HG03064 (cell line): ENCODE results near the gene CACNA1E.

Source experiments
- ATAC-seq: cut with Tn5 transposase; IDR thresholded peaks from one replicate; pipeline ENCODE4 v1.9.1; 2021; ENCODE audit warnings: low read depth; ENCODE audit not compliant: unreplicated experiment

Gene CACNA1E

DNA sequence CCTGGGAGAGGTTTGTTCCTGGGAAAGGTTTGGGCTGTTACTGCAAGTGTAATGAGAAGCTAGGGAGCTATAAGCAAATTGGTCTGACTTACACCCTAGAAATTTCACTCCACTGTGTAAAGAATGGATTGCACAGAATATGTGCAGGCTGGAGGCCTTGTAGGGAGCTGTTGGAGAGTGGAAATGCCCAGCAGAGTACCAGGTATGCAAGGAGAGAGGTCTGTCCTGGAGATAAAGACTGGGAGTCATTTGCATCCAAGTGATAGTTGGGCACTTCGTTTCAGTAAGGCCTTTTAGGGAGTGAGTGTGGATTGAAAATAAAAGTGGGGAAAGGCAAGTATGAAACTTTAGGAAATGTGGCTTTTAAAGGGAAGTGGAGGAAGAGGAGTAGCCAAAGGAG is 75.8 kb downstream of the CACNA1E start:
- no peak for ATAC-seq

- ATAC-seq: no peak
Observed at GRCh38 chr1:181562395-181562794, 79.1 kb downstream of the CACNA1E start.

GRCh38 chr1:181568736-181569135 is 85.4 kb downstream of the CACNA1E start:
- ATAC-seq: no peak

DNA sequence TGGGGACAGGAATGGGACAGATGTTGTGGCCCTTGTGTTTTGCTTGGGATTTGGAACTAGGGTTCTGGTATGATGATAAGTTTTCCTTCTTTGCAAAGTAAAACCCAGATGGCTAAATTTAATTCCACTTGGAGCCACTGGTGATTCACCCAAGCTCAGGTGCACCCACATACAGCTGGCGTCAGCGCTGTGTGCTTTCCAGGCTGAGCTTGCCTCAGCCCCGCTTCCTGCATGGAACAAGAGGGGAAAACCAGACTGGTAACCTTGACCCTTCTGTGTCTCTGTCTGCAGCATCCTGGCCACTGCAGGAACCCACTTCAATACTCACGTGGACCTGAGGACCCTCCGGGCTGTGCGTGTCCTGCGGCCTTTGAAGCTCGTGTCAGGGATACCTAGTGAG is 94.2 kb downstream of the CACNA1E start:
- no peak for ATAC-seq

DNA sequence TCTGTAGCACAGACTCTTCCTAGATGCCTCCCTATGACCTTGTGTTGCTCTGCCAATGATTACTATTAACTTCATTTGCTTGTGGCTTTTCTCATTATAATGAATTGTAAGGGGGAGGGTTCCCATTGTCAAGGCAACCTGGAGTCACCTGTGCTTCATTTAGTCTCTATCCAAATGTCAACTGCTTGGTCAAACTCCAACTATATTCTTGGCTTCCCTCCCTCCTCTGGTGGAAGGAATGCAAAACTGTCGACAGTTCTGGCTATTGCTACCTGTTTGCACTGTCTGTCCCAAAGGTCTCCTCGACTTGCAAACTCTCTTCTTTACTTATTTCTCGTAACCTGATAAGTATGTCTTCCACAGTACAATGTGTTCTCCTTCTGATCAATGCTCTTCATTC is 100.3 kb downstream of the CACNA1E start:
- no peak for ATAC-seq

DNA sequence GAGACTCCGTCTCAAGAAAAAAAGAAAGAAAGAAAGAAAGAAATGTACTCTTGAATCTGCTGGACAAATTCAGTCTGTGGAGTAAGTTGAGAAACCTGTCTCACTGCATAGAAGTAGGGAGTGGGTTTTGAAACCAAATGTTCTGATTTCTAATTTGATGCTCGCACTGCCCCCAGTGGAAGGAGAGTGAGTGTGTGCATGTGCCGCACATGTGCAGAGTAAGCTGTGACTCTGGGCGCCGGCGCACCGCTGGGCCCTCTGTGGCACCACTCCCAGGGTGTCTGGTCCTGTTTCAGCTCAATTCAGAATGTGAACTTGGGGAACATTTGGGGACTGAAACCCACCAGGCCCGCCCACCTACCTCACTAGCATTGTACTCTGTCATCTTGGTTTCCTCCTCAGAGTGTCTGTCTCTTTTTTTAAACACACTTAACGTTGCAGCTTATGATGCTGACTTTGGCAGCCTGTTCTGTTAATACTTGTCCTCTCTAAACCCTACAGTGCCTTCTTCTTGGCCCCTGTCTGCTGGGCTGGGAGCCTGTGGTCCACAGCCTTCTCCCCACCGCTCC is 104.6 kb downstream of the CACNA1E start:
- ATAC-seq: no peak

DNA sequence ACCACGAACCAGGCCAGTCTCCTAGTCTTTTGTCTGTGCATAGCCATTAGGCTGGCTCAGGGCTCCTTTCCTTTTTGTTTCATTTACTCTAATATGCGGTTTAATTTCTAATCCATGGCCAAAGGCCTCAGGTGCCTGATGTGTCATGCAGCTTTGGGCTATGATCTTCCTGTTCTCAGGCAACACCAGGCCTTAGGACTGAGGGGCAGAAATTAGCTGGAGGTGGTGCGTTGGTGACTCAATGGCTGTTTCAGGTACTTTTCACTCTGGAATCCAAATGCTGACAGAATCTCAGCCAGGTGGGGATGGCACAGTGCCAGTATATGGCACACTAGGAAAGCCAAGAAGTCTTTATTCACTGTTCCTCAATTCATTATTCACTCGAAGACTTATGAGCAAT is 105.3 kb downstream of the CACNA1E start:
- ATAC-seq: no peak

DNA sequence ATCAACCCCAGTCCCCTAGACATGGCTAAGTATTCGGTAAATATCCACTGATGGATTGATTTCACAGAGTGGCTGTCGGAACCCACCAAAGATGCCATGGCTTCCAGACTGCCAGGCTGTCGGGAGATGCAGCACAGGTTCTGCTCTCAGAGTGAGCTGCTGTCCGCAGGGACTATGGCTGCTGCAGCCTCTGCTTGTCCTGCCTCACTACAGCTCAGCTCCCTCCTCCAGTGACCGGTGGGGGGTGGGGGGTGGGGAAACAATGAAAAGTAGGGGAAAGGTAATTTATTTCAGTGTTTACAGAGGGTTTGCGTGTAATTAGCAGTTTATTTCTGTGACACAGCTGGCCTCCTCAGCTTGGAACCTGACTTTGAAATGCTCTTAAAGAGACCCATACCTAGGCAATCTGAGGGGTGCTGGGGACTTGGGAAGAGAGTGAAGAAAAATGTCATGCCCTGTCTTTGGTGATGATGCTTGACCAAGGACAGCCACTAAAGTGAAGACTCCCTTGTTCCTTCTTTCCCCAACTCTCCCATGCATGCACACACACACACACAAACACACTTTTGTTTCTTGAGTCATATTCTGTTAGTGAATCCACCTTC is 109.0 kb downstream of the CACNA1E start:
- no peak for ATAC-seq

GRCh38 chr1:181593042-181593441 is 109.7 kb downstream of the CACNA1E start:
- no peak for ATAC-seq

- no peak for ATAC-seq
Observed at GRCh38 chr1:181594553-181594952, 111.2 kb downstream of the CACNA1E start.

GRCh38 chr1:181595234-181595633 is 111.9 kb downstream of the CACNA1E start:
- no peak for ATAC-seq

- no peak for ATAC-seq
Observed at GRCh38 chr1:181601186-181601950, 118.1 kb downstream of the CACNA1E start.

DNA sequence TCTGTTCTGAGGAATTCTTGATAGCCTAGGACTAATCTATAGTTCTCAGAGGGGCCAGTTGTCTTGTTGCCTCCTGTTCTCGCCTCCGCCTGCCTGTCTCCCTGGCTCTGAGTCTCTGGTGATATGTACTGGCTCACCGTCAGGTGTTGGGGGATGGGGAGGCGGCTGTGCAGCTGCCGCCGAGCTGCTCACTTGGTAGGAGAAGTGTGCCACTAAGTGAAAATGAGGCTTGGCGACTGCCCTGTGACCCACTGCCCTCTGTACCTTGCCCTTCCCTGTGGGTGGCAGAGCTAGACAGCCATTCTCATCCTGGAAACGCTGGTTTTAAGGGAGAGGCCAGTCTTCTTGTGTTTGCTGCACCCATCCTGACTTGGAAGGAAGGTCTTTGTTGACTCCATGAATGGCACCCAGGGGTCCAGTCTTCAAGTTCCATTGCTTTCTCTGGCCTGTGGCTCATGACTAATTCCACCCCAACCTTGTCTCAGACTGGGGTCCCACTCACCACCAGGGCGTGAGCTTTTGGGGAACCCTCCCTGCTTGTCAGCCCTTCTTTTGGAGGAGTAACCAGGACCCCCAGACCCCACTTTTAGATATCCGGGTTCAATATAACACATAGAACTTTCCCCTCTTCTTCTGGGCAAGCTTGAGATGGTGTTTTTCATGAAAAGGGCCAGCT is 120.6 kb downstream of the CACNA1E start:
- ATAC-seq: no peak

DNA sequence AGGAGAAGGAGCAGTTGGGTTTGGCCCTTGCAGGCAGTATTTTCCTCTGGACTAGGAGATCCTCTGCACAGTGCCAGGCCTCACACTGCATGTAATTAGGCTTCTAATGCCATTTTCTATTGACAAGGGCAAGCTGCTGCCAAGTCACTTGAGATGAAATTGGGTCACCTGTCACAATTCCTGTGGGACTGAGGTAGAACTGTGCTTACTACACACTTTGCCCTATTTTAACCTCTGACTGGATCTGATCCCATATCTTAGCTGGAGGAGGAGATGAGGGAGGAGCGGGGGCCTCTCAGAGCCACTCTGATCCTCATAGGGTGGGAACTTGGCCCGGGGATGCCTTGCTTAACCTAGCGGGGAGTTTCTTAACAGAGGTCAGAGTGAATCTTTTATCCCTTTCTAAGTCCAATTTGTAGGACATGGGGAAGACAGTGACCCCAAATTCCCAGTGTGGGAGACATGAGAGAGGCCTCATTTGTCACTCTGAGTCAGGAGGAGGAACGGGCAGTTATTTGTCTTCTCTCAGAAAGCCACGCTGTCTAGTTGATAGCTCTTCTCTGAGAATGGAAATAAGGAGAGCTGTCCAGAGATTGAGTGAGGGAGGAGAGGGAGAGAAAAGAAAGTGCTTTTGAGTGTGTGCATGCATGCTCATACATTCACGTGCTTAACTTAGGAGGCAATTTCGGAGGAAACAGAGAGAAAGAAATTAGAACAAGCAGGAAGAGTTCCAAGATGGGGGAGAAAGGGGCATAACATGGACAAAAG is 121.3 kb downstream of the CACNA1E start:
- no peak for ATAC-seq

GRCh38 chr1:181607524-181607923 is 124.2 kb downstream of the CACNA1E start:
- ATAC-seq: no peak

DNA sequence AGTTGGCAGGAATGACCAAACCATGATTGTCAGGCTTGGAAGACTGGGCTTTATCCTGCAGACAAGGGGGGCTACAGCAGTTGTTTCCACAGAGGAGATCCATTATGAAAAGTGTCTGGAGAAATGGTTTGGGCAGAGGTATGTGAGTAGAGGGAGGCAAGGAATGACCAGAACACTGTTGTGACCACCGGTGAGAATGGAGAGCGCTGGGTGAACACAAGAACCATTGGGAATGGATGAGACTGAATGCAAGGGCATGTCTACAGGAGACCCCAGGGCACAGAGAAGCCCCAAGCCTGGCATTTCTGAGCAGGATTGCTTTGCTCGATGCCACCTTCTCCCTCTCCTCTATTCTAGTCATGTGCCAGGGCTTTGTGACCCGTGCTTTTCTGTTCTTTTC is 125.1 kb downstream of the CACNA1E start:
- no peak for ATAC-seq

GRCh38 chr1:181608948-181609347 is 125.6 kb downstream of the CACNA1E start:
- ATAC-seq: no peak

GRCh38 chr1:181612100-181612499 is 128.8 kb downstream of the CACNA1E start:
- no peak for ATAC-seq

DNA sequence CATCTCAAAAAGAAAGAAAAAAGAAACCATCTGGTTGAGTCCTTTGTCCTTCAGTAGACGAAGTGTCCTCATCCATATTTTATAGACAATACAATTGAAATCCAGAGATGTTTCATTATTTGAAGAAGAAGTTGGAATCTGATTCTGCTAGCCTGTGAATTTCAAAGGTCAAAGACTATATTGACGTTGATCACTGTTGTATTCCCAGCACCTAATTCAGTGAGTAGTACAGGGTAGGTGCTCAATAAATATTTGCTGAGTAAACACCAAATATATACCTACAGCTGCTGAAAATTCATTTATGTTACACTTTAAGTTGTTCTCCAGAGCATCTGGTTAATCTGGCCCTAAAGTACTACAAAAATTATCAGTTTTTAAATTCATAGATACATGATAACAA is 135.2 kb downstream of the CACNA1E start:
- no peak for ATAC-seq

DNA sequence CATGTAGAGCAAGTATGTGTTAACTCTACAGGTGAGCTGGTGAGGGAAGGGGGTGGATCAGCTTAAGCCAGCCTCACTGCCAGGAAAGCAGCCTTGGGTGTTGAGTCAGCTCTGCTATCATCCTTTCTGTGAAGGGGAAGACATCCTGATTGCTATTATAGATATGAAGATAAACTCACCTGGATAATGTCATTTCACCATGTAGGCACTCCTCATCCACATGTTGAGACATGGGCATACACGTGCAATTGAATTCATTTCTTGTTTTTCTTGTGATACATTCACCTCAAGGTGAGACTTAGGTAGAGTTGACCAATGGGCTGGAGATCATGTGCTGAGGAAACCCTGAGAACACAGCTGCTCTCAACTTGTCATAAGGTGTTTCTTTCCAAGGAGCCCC is 136.9 kb downstream of the CACNA1E start:
- ATAC-seq: no peak

DNA sequence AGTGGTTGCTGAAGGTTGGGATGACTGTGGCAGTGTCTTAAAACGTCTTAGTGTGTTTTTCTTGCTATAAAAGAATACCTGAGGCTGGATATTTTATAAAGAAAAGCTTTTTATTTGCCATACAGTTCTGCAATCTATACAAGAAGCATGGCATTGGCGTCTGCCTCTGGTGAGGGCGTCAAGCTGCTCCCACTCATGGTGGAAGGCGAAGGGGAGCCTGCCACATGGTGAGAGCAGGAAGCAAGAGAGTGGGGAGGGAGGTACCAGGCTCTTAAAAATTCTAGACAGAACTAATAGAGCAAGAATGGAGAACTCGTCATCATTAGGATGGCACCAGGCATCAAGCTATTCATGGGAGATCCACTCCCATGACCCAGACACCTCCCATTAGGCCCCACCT is 140.5 kb downstream of the CACNA1E start:
- no peak for ATAC-seq
